Effector memory CD8-positive, alpha-beta T cell (primary cell): ENCODE results near the gene SAMD13.

ENCODE experiments used
- ATAC-seq: fragments of 150-1000 bp; cut with Tn5 transposase; replicated peaks from 2 replicates; pipeline ENCODE4 v1.10.0; 2021; ENCODE audit warnings: mild to moderate bottlenecking, moderate library complexity
- DNase-seq, 3 experiments: peaks; one replicate each; pipeline ENCODE4 v3.0.0; 2021
- H3K27ac Mint-ChIP-seq, 2 donors: one replicate each; pipeline ENCODE4 v1.8.0; 2022; ENCODE audit warnings: mild to moderate bottlenecking in 2 of 2, mixed read lengths in 2 of 2, moderate library complexity in 2 of 2
- H3K27me3 Mint-ChIP-seq, 2 donors: one replicate each; pipeline ENCODE4 v1.8.0; 2022; ENCODE audit warnings: mixed read lengths in 2 of 2
- H3K36me3 Mint-ChIP-seq: one replicate; pipeline ENCODE4 v1.8.0; 2022; ENCODE audit warnings: mild to moderate bottlenecking, moderate library complexity, mixed read lengths; ENCODE audit not compliant: insufficient read depth
- H3K4me1 Mint-ChIP-seq, 2 donors: one replicate each; pipeline ENCODE4 v1.8.0; 2022; ENCODE audit warnings: low read depth in 2 of 2, mixed read lengths in 2 of 2
- H3K4me3 Mint-ChIP-seq, 2 donors: one replicate each; pipeline ENCODE4 v1.8.0; 2022; ENCODE audit warnings: mild to moderate bottlenecking in 2 of 2, mixed read lengths in 2 of 2, moderate library complexity in 2 of 2
- H3K9me3 Mint-ChIP-seq, 2 donors: one replicate each; pipeline ENCODE4 v1.8.0; 2022; ENCODE audit warnings: mixed read lengths in 2 of 2

SAMD13 gene

GRCh38 chr1:84358695-84359094, 57.2 kb downstream of the SAMD13 start:
- Mint-ChIP-seq H3K27me3 (peaks cover 2 to 12% of the 10 kb centered on the region in 2 donors), H3K27ac (no peak overlapping the region), H3K9me3 (no peaks in the 10 kb centered on the region), H3K4me1 (peaks cover 0 to 5% of the 10 kb centered on the region in 2 donors), H3K36me3 (no peaks in the 10 kb centered on the region), H3K4me3 (no peak overlapping the region)
- DNase-seq: no peak
- ATAC-seq: no peak

- no peaks in the 10 kb centered on the region for H3K9me3 Mint-ChIP-seq
- H3K36me3 Mint-ChIP-seq: no peaks in the 10 kb centered on the region
- no peak overlapping the region for H3K4me3 Mint-ChIP-seq
- ATAC-seq: no peak
- H3K27me3 Mint-ChIP-seq: peaks cover 0 to 12% of the 10 kb centered on the region in 2 donors
- peaks cover 0 to 6% of the 10 kb centered on the region in 2 donors for H3K4me1 Mint-ChIP-seq
- no peak overlapping the region for H3K27ac Mint-ChIP-seq
- no peak for DNase-seq
Measured at GRCh38 chr1:84360316-84360715, 58.8 kb downstream of the SAMD13 start.

GRCh38 chr1:84361796-84362195, 60.3 kb downstream of the SAMD13 start:
- Mint-ChIP-seq H3K4me3 (no peak overlapping the region), H3K9me3 (no peaks in the 10 kb centered on the region), H3K27ac (no peak overlapping the region), H3K36me3 (no peaks in the 10 kb centered on the region), H3K27me3 (peaks cover 0 to 7% of the 10 kb centered on the region in 2 donors), H3K4me1 (peaks cover 1 to 14% of the 10 kb centered on the region in 2 donors)
- DNase-seq (no peak), ATAC-seq (no peak)

GRCh38 chr1:84363019-84363418, 61.5 kb downstream of the SAMD13 start:
- Mint-ChIP-seq H3K9me3 (no peaks in the 10 kb centered on the region), H3K27ac (no peak overlapping the region), H3K36me3 (no peaks in the 10 kb centered on the region), H3K27me3 (peaks cover 0 to 2% of the 10 kb centered on the region in 2 donors), H3K4me3 (no peak overlapping the region), H3K4me1 (peaks cover 1 to 14% of the 10 kb centered on the region in 2 donors)
- ATAC-seq (no peak), DNase-seq (no peak)

GRCh38 chr1:84363622-84364021, 62.1 kb downstream of the SAMD13 start:
- Mint-ChIP-seq H3K4me3 (no peak overlapping the region), H3K27me3 (no peaks in the 10 kb centered on the region), H3K27ac (no peak overlapping the region), H3K4me1 (peaks cover 1 to 14% of the 10 kb centered on the region in 2 donors), H3K9me3 (no peaks in the 10 kb centered on the region), H3K36me3 (no peaks in the 10 kb centered on the region)
- ATAC-seq (no peak), DNase-seq (no peak)

GRCh38 chr1:84365225-84366221, 64.0 kb downstream of the SAMD13 start:
- no peaks in the 10 kb centered on the region for H3K27me3 Mint-ChIP-seq
- DNase-seq: peak in 1 of 3 experiments; percentile 5
- no peaks in the 10 kb centered on the region for H3K9me3 Mint-ChIP-seq
- ATAC-seq: peak; percentile 53
- H3K4me3 Mint-ChIP-seq: no peak overlapping the region
- peak overlapping the region in 1 of 2 donors; percentile 69 for H3K27ac Mint-ChIP-seq
- peaks cover 1 to 14% of the 10 kb centered on the region in 2 donors for H3K4me1 Mint-ChIP-seq
- H3K36me3 Mint-ChIP-seq: no peaks in the 10 kb centered on the region

- Mint-ChIP-seq H3K4me3 (no peak overlapping the region), H3K27me3 (no peaks in the 10 kb centered on the region), H3K36me3 (no peaks in the 10 kb centered on the region), H3K9me3 (no peaks in the 10 kb centered on the region), H3K27ac (peak overlapping the region in 1 of 2 donors; percentile 2), H3K4me1 (peaks cover 1 to 14% of the 10 kb centered on the region in 2 donors)
- no peak for DNase-seq
- ATAC-seq: no peak
Measured at GRCh38 chr1:84366786-84367185, 65.3 kb downstream of the SAMD13 start.

GRCh38 chr1:84367219-84367618, 65.7 kb downstream of the SAMD13 start:
- Mint-ChIP-seq H3K27me3 (no peaks in the 10 kb centered on the region), H3K27ac (peak overlapping the region in 1 of 2 donors; percentile 2), H3K4me1 (peaks cover 1 to 14% of the 10 kb centered on the region in 2 donors), H3K36me3 (no peaks in the 10 kb centered on the region), H3K9me3 (no peaks in the 10 kb centered on the region), H3K4me3 (no peak overlapping the region)
- no peak for ATAC-seq
- no peak for DNase-seq

- H3K4me1 Mint-ChIP-seq: peaks cover 1 to 9% of the 10 kb centered on the region in 2 donors
- ATAC-seq (no peak), DNase-seq (no peak)
- no peaks in the 10 kb centered on the region for H3K27me3 Mint-ChIP-seq
- no peaks in the 10 kb centered on the region for H3K36me3 Mint-ChIP-seq
- no peak overlapping the region for H3K27ac Mint-ChIP-seq
- no peaks in the 10 kb centered on the region for H3K9me3 Mint-ChIP-seq
- no peak overlapping the region for H3K4me3 Mint-ChIP-seq
Measured at GRCh38 chr1:84368441-84368840, 66.9 kb downstream of the SAMD13 start.

GRCh38 chr1:84370266-84370665, 68.8 kb downstream of the SAMD13 start:
- peaks cover 1 to 8% of the 10 kb centered on the region in 2 donors for H3K4me1 Mint-ChIP-seq

GRCh38 chr1:84370831-84371394, 69.4 kb downstream of the SAMD13 start:
- Mint-ChIP-seq H3K4me1 (peaks cover 0 to 2% of the 10 kb centered on the region in 2 donors), H3K9me3 (no peaks in the 10 kb centered on the region), H3K27ac (no peak overlapping the region), H3K27me3 (no peaks in the 10 kb centered on the region), H3K4me3 (no peak overlapping the region), H3K36me3 (no peaks in the 10 kb centered on the region)
- ATAC-seq: no peak
- DNase-seq: no peak

More at GRCh38 chr1:84370266-84370665, 68.8 kb downstream of the SAMD13 start:
- H3K27me3 Mint-ChIP-seq: no peaks in the 10 kb centered on the region
- H3K27ac Mint-ChIP-seq: no peak overlapping the region
- H3K36me3 Mint-ChIP-seq: no peaks in the 10 kb centered on the region
- ATAC-seq: no peak
- no peak for DNase-seq
- H3K9me3 Mint-ChIP-seq: no peaks in the 10 kb centered on the region
- no peak overlapping the region for H3K4me3 Mint-ChIP-seq

- Mint-ChIP-seq H3K9me3 (no peaks in the 10 kb centered on the region), H3K27me3 (no peaks in the 10 kb centered on the region), H3K27ac (no peak overlapping the region), H3K4me3 (no peak overlapping the region), H3K4me1 (no peaks in the 10 kb centered on the region), H3K36me3 (no peaks in the 10 kb centered on the region)
- ATAC-seq (no peak), DNase-seq (no peak)
Measured at GRCh38 chr1:84373436-84374141, 72.1 kb downstream of the SAMD13 start.

GRCh38 chr1:84374991-84375696, 73.6 kb downstream of the SAMD13 start:
- H3K27me3 Mint-ChIP-seq: no peaks in the 10 kb centered on the region
- no peak overlapping the region for H3K27ac Mint-ChIP-seq
- H3K36me3 Mint-ChIP-seq: no peaks in the 10 kb centered on the region
- H3K4me1 Mint-ChIP-seq: no peaks in the 10 kb centered on the region
- H3K4me3 Mint-ChIP-seq: no peak overlapping the region
- H3K9me3 Mint-ChIP-seq: no peaks in the 10 kb centered on the region
- ATAC-seq (no peak), DNase-seq (no peak)
